ENCODE results near the gene EIF2B1.

- TF ChIP-seq CTCF (tag by site-specific recombination; IDR thresholded peaks at IDR 0.05) (no peak), REST (tag by site-specific recombination; IDR thresholded peaks at IDR 0.05) (no peak), YY1 (tag by site-specific recombination; IDR thresholded peaks at IDR 0.05) (no peak), SCRT1 (tag by site-specific recombination; IDR thresholded peaks at IDR 0.05; ENCODE audit: borderline replicate concordance) (no peak), ATF2 (tag by site-specific recombination; IDR thresholded peaks at IDR 0.05; ENCODE audit: low read depth) (no peak), ZNF114 (tag by site-specific recombination; IDR thresholded peaks at IDR 0.05) (no peak), OVOL3 (tag by site-specific recombination; IDR thresholded peaks at IDR 0.05) (no peak), ZNF610 (tag by site-specific recombination; IDR thresholded peaks at IDR 0.05; ENCODE audit: borderline replicate concordance) (no peak), KLF16 (tag by site-specific recombination; IDR thresholded peaks at IDR 0.05) (no peak), ZBTB8A (tag by site-specific recombination; IDR thresholded peaks at IDR 0.05) (no peak), ZNF48 (tag by site-specific recombination; IDR thresholded peaks at IDR 0.05) (no peak), SCRT2 (tag by site-specific recombination; IDR thresholded peaks at IDR 0.05) (no peak), ZSCAN30 (tag by site-specific recombination; IDR thresholded peaks at IDR 0.05) (no peak)
- TF ChIP-seq, protein P1, sequence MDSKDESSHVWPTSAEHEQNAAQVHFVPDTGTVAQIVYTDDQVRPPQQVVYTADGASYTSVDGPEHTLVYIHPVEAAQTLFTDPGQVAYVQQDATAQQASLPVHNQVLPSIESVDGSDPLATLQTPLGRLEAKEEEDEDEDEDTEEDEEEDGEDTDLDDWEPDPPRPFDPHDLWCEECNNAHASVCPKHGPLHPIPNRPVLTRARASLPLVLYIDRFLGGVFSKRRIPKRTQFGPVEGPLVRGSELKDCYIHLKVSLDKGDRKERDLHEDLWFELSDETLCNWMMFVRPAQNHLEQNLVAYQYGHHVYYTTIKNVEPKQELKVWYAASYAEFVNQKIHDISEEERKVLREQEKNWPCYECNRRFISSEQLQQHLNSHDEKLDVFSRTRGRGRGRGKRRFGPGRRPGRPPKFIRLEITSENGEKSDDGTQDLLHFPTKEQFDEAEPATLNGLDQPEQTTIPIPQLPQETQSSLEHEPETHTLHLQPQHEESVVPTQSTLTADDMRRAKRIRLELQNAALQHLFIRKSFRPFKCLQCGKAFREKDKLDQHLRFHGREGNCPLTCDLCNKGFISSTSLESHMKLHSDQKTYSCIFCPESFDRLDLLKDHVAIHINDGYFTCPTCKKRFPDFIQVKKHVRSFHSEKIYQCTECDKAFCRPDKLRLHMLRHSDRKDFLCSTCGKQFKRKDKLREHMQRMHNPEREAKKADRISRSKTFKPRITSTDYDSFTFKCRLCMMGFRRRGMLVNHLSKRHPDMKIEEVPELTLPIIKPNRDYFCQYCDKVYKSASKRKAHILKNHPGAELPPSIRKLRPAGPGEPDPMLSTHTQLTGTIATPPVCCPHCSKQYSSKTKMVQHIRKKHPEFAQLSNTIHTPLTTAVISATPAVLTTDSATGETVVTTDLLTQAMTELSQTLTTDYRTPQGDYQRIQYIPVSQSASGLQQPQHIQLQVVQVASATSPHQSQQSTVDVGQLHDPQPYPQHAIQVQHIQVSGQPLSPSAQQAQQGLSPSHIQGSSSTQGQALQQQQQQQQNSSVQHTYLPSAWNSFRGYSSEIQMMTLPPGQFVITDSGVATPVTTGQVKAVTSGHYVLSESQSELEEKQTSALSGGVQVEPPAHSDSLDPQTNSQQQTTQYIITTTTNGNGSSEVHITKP (tag by site-specific recombination; IDR thresholded peaks at IDR 0.05): no peak
Measured at GRCh38 chr12:123597100-123597499, 36.4 kb downstream of the EIF2B1 start.
